Measurements from ENCODE around the gene RPS6KA2.

Gene RPS6KA2

DNA sequence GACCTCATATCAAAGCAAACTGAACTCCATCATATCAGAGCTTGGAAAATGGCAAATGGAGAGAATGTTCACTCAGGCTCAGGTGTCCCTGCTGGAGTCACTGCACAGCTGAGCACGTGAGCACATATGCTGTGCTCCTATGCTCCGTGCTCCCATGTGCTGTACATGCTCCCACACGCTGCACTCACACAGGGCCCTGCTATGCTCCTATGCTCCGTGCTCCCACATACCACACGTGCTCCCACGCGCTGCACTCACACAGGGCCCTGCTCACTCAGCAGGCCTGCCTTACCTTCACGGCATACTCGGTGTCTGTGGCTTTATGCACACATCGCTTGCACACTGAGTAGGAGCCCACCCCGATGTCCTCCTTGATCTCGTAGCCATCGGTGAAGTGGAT lies 178.6 kb downstream of the RPS6KA2 start:
- H3K4me3 ChIP-seq (replicated peaks; ENCODE audit: insufficient read depth, low read length): no peak overlapping the region
- H3K27me3 ChIP-seq (ENCODE audit: insufficient read depth, poor library complexity, severe bottlenecking): no peaks in the 10 kb centered on the region
- no peak for DNase-seq (ENCODE audit: low read depth in 1 of 2, low spot score in 1 of 2)
- TF ChIP-seq GABPA (IDR thresholded peaks at IDR 0.05; ENCODE audit: low read depth): no peak
- no peak for TF ChIP-seq CTCF (IDR thresholded peaks at IDR 0.05; ENCODE audit: insufficient read depth, low read length)
- TF ChIP-seq POLR2AphosphoS5 (IDR thresholded peaks at IDR 0.05; ENCODE audit: low read depth): no peak
- TF ChIP-seq, protein P1, sequence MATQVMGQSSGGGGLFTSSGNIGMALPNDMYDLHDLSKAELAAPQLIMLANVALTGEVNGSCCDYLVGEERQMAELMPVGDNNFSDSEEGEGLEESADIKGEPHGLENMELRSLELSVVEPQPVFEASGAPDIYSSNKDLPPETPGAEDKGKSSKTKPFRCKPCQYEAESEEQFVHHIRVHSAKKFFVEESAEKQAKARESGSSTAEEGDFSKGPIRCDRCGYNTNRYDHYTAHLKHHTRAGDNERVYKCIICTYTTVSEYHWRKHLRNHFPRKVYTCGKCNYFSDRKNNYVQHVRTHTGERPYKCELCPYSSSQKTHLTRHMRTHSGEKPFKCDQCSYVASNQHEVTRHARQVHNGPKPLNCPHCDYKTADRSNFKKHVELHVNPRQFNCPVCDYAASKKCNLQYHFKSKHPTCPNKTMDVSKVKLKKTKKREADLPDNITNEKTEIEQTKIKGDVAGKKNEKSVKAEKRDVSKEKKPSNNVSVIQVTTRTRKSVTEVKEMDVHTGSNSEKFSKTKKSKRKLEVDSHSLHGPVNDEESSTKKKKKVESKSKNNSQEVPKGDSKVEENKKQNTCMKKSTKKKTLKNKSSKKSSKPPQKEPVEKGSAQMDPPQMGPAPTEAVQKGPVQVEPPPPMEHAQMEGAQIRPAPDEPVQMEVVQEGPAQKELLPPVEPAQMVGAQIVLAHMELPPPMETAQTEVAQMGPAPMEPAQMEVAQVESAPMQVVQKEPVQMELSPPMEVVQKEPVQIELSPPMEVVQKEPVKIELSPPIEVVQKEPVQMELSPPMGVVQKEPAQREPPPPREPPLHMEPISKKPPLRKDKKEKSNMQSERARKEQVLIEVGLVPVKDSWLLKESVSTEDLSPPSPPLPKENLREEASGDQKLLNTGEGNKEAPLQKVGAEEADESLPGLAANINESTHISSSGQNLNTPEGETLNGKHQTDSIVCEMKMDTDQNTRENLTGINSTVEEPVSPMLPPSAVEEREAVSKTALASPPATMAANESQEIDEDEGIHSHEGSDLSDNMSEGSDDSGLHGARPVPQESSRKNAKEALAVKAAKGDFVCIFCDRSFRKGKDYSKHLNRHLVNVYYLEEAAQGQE (IDR thresholded peaks at IDR 0.05; ENCODE audit: insufficient replicate concordance, low read depth): no peak
- no peak overlapping the region for H3K27ac ChIP-seq (replicated peaks)

DNA sequence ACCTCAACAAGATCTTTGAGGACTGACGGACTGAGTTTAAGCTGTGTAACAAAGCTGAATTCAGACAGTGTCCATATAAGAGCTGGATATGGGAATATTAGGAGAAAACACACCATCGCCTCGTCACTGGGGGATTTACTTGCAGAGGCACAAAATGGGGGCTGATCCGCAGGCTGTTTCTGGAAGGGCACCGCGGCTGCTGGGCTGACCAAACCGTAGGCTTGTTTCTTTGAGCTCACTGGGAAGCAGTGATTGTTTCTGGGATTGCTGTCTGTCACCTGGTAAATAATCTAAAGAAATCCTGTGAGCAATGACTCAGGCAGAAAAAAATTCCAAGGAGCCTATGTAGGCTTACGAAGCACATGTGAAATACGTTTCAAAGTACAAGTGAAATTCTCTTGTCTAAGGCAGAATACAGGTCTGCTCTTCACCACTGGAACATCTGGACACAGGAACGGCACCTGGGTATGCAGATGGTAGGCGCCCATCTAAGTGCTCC lies 180.4 kb downstream of the RPS6KA2 start:
- no peaks in the 10 kb centered on the region for H3K27me3 ChIP-seq (ENCODE audit: insufficient read depth, poor library complexity, severe bottlenecking)
- H3K4me3 ChIP-seq (replicated peaks; ENCODE audit: insufficient read depth, low read length): no peak overlapping the region
- TF ChIP-seq SPI1 (IDR thresholded peaks at IDR 0.05; ENCODE audit: borderline replicate concordance, low read depth) (no peak), CTCF (IDR thresholded peaks at IDR 0.05; ENCODE audit: insufficient read depth, low read length) (no peak), GABPA (IDR thresholded peaks at IDR 0.05; ENCODE audit: low read depth) (no peak), POLR2AphosphoS5 (IDR thresholded peaks at IDR 0.05; ENCODE audit: low read depth) (no peak)
- TF ChIP-seq, protein P1 (IDR thresholded peaks at IDR 0.05; ENCODE audit: insufficient replicate concordance, low read depth): no peak
- H3K27ac ChIP-seq (replicated peaks): no peak overlapping the region
- no peak for DNase-seq (ENCODE audit: low read depth in 1 of 2, low spot score in 1 of 2)

DNA sequence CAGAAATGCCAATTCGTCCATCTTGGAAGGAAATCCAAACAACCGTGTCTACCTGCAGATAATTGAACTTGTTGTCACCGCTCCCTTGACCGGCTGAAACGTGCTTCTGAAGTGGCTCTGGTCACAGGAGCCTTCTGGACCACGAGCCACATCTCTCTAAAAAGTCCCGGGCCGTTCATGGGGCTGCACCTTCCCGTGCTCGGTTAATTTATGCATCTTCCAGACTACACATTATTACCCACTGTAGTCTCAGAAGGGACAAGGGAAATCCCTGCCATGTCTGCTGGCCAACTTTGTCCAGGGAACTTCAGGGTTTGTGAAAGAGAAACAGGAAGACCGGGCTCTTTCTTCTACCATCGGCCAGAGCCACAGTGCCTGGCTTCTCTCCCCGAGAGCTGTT lies 180.9 kb downstream of the RPS6KA2 start:
- Histone ChIP-seq H3K27ac (replicated peaks) (no peak overlapping the region), H3K27me3 (ENCODE audit: insufficient read depth, poor library complexity, severe bottlenecking) (no peaks in the 10 kb centered on the region), H3K4me3 (replicated peaks; ENCODE audit: insufficient read depth, low read length) (no peak overlapping the region)
- DNase-seq (ENCODE audit: low read depth in 1 of 2, low spot score in 1 of 2): no peak
- no peak for TF ChIP-seq SPI1 (IDR thresholded peaks at IDR 0.05; ENCODE audit: borderline replicate concordance, low read depth)
- TF ChIP-seq, protein P1 (IDR thresholded peaks at IDR 0.05; ENCODE audit: insufficient replicate concordance, low read depth): no peak
- TF ChIP-seq GABPA (IDR thresholded peaks at IDR 0.05; ENCODE audit: low read depth): no peak
- TF ChIP-seq POLR2AphosphoS5 (IDR thresholded peaks at IDR 0.05; ENCODE audit: low read depth): no peak
- no peak for TF ChIP-seq CTCF (IDR thresholded peaks at IDR 0.05; ENCODE audit: insufficient read depth, low read length)

All from HL-60 (cell line).